GM18508 (cell line): Measurements from ENCODE around the gene PRKAR1A.
"Not testable (repeated sequence)": the region's sequence is repeated elsewhere in the genome, so short reads cannot be mapped to it uniquely, and the experiment has no call there.

Experiments
- ATAC-seq: cut with Tn5 transposase; IDR thresholded peaks from one replicate; pipeline ENCODE4 v1.9.1; 2021; ENCODE audit warnings: moderate number of reproducible peaks; ENCODE audit not compliant: insufficient read depth, unreplicated experiment

The PRKAR1A gene

GRCh38 chr17:68509141-68510057 lies 2.8 kb upstream of the PRKAR1A start:
- no peak for ATAC-seq

GRCh38 chr17:68511254-68511670 lies 968 bp upstream of the PRKAR1A start:
- no peak for ATAC-seq

GRCh38 chr17:68511671-68512246 lies 471 bp upstream of the PRKAR1A start:
- ATAC-seq, result peak; percentile 21

GRCh38 chr17:68512960-68513474 lies 787 bp downstream of the PRKAR1A start:
- no peak for ATAC-seq

- no peak for ATAC-seq
Observed at GRCh38 chr17:68513932-68514331, 1.7 kb downstream of the PRKAR1A start.

GRCh38 chr17:68514831-68515635 lies 2.8 kb downstream of the PRKAR1A start:
- no peak for ATAC-seq

GRCh38 chr17:68516732-68517131 lies 4.5 kb downstream of the PRKAR1A start:
- ATAC-seq, result no peak

- ATAC-seq, result not testable (repeated sequence)
Observed at GRCh38 chr17:68517605-68518004, 5.4 kb downstream of the PRKAR1A start.

- no peak for ATAC-seq
Observed at GRCh38 chr17:68518063-68518815, 6.0 kb downstream of the PRKAR1A start.

GRCh38 chr17:68519051-68519450 lies 6.8 kb downstream of the PRKAR1A start:
- ATAC-seq, result not testable (repeated sequence)

- no peak for ATAC-seq
Observed at GRCh38 chr17:68519911-68520310, 7.7 kb downstream of the PRKAR1A start.

GRCh38 chr17:68522266-68522665 lies 10.0 kb downstream of the PRKAR1A start:
- no peak for ATAC-seq

- no peak for ATAC-seq
Observed at GRCh38 chr17:68526548-68526947, 14.3 kb downstream of the PRKAR1A start.

GRCh38 chr17:68527314-68527713 lies 15.1 kb downstream of the PRKAR1A start:
- no peak for ATAC-seq

- no peak for ATAC-seq
Observed at GRCh38 chr17:68531252-68531651, 19.0 kb downstream of the PRKAR1A start.

GRCh38 chr17:68532826-68533225 lies 20.6 kb downstream of the PRKAR1A start:
- no peak for ATAC-seq

- no peak for ATAC-seq
Observed at GRCh38 chr17:68533887-68534694, 21.9 kb downstream of the PRKAR1A start.

GRCh38 chr17:68534695-68535088 lies 22.5 kb downstream of the PRKAR1A start:
- ATAC-seq, result no peak

GRCh38 chr17:68535922-68536321 lies 23.7 kb downstream of the PRKAR1A start:
- no peak for ATAC-seq
